Stimulated activated CD8-positive, alpha-beta memory T cell treated with anti-CD3 and anti-CD28 coated beads, Interleukin-4, amount 100 ng/mL, for 1 hour (primary cell): ENCODE measurements around the gene BMERB1.

Experiments used
- DNase-seq, 2 donors: peaks; one replicate each; pipeline ENCODE4 v3.0.0-alpha.2; 2020; ENCODE audit warnings: low read depth in 2 of 2, low spot score in 1 of 2

The BMERB1 gene

DNA sequence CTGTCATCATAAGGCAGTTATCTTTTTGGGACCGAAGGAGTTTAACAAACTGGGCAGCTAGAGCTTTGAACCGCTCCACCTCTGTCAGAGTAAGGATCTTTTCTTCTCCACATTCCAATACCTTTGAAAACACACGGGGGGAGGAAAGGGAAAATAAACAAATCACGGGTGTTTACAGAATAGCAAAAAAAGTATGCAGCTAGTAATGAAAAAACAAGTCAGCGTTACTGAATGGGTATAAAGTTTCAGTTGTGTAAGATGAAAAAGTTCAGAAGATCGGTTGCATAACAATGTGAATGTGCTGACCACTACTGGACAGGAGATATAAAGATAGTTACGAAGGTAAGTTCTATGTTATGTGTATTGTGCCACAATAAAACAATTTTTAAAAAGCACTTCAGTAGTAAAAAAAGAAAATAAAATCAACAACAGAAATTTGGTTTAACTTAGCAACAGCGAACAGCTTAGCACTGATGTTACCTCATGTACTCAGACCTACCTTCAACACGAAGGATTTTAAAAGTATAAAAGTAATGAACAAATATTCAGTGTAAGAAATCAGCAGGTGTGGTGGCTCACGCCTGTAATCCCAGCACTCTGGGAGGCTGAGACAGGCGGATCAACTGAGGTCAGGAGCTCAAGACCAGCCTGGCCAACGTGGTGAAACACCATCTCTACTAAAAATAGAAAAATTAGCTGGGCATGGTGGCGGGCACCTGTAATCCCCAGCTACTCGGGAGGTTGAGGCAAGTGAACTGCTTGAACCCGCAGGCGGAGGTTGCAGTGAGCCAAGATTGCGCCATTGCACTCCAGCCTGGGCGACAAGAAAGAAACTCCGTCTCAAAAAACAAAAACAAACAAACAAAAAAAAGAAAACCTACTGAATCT lies 174.3 kb downstream of the BMERB1 start:
- DNase-seq, result no peak

- DNase-seq, result no peak
Observed at GRCh38 chr16:15609286-15609649, 174.9 kb downstream of the BMERB1 start.

DNA sequence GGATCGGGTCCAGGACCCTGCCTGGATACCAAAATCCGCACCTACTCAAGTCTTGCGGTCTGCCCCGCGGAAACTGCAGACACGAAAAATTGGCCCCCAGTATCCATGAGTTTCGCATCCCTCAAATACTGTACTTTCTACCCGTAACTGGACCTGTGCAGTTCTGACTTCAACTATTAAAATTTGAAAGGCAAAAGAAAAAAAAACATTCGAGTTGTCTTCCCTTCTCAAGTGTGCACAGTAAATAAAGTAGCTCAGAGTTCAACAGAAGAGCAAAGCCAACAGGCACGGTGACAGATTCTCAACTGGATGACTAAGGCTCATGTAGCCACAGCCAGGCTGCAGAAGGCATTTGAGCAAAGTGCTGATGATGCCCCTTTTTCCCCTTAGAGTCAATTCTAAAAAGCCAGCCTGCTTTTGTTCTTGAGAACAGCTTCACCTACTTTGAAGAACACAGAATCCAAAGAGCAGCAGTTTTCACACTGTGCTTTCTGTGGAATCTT lies 176.0 kb downstream of the BMERB1 start:
- no peak for DNase-seq

DNA sequence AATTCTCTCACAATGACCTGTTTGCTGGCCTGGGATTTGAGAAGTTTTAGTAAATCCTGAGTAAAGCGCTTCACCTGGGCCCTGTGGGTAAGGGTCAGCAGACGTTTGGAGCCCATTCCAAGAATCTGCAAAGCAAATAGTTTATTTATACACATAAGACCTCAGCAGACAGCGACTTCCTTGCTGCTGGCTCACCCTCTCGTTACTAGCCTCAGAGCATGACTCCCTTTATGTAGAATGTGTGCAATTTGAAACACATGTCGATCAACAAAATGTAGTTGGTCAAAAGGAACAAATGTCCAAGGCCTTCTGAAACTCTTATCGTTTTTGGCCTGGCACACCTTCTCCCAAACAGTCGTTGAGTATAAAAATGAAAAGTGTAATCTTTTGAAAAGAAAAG lies 177.2 kb downstream of the BMERB1 start:
- DNase-seq, result no peak

DNA sequence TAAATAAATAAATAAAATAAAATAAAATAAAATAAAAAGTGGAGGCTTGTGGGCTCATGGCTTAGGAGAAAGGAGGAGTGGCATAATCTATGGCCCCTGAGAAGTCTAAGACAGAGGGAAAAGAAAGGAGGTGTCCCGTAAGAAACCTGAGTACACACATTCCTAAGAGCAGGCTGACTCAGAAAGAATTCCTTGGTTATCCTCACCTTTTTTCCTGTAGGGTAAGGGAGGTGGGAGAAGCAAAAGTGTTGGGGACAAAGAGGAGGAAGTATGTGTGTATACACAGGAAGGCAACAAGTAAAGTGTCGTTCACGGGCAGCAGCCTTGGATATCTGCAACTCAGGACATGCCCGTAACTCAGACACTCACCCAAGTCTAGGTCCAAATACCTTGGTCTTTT lies 179.3 kb downstream of the BMERB1 start:
- DNase-seq, result no peak

GRCh38 chr16:15616012-15616411 lies 181.6 kb downstream of the BMERB1 start:
- DNase-seq, result no peak

GRCh38 chr16:15616475-15617165 lies 182.2 kb downstream of the BMERB1 start:
- DNase-seq, result no peak

DNA sequence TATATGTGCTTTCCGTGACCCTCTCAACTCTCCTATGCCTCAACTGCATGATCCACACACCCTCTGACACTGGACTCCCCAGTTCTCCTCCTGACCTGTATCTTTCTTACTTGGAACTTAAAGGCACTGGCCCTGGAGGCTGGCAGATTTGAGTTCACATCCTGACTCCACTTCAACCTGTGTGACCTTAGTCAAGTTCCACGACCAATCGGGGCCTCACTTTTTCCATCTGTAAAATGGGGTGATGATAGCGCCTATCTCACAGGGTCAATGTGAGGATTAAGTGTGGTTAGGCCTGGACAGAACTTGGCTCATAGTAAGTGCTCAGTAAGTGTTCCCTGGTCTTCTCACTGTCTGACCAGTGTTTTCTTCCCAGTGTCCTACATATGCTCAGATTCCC lies 183.5 kb downstream of the BMERB1 start:
- no peak for DNase-seq

DNA sequence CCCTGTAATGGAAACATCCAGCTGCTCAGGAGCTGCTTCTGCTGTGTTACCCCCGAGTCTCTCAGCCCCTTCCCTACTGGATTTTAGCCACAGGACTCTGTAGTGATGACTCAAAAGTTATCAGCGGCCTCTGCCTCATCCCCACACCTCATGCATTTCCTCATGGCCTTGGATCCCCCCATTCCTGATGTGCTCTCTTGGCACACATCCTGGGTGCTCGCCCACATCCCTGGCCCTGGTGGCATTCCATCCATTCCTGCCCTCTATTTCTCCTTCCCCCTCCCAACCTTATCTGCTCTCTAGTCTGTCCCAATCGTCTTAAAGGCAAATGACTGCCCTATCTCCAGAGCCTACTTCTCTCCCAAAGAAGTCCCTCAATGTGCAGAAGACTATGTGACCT lies 184.0 kb downstream of the BMERB1 start:
- no peak for DNase-seq

- no peak for DNase-seq
Observed at GRCh38 chr16:15620611-15621195, 186.3 kb downstream of the BMERB1 start.

GRCh38 chr16:15621456-15621855 lies 187.1 kb downstream of the BMERB1 start:
- no peak for DNase-seq

DNA sequence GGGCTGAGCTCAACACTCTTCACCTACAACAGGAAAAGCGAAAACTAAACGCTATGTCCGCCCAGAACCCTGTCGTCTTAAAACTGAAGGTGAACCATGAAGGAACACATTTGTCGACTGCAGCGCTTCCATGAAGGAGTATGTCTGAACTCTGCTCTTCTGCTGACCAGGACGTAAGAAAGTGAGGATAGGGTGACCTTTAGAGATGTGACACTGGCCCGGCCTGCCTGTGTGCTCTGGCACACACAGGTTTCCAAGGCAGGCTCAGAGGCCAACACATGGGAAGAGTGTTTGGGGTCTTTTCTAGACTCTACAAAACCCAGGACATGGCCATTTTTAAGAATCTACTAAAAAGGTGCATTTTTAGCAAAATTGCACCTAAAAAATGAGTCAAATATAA lies 187.5 kb downstream of the BMERB1 start:
- DNase-seq, result no peak

DNA sequence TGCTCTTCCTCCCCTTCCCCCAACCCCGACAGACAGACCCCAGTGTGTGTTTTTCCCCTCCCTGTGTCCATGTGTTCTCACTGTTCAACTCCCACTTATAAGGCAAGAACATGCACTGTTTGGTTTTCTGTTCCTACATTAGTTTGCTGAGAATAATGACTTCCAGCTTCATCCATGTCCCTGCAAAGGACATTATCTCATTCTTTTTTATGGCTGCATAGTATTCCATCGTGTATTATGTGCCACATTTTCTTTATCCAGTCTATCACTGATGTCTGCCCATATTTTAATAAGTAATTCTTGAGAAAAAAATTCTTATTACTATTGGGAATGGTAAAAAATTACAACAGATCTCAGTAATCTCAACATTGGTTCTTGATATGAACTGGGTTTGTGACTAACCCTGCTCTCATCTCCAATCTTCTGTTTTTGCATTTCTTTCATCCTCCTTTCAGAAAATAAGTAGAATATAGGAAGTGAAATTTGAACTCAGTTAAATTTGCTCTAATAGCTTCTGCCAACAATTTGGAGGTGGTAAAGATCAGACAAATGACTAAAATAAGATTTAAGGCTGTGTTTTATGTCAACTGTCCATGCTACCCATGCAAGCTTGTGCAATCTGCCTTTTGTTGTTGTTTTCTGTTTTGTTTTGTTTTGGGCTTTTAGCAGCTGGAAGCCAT lies 197.5 kb downstream of the BMERB1 start:
- DNase-seq, result no peak

DNA sequence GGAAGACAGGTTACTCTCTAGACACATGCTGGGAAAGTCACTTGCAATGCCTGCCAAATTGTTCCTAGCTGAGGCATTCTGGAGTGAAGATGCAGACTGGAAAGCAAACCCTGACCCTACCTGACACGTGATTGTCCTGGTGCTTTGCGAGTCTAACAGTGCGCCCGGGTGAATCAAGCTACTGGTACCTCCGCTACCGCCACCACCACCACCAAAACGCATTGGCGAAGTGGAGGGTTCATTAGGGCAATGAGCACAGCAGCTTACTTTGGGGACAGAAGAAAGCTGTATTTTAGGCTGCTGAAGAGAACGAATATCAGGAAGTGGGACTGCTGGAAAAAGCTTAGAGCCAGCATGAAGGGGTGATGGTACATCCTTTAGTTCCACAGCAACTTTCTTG lies 201.5 kb downstream of the BMERB1 start:
- no peak for DNase-seq

GRCh38 chr16:15636392-15636873 lies 202.0 kb downstream of the BMERB1 start:
- DNase-seq, result no peak
